Measurements from ENCODE around the gene COX7A2L. TPM values are rescaled to one million over a fixed set of nuclear protein-coding genes. Genes with fewer than 3 reads are reported as not detected.

The COX7A2L gene
- total and polyA plus RNA-seq, 9 of the 15 experiments (the other 6 are each of a cell fraction or from before 2014, with no cell fraction given) = 118 to 481 (median 163) TPM

- Histone ChIP-seq H3K9me3 (replicated peaks; ENCODE audit: control insufficient read depth, insufficient read depth, low read depth, low read length) (no peaks in the 10 kb centered on the region), H3K36me3 (ENCODE audit: control insufficient read depth, insufficient read depth, low read length) (no peaks in the 10 kb centered on the region), H4K20me1 (replicated peaks; ENCODE audit: control insufficient read depth, insufficient read depth, low read length) (no peaks in the 10 kb centered on the region), H3K27ac (ENCODE audit: extremely low read depth, low read depth, low read length) (no peak overlapping the region), H3K4me3 (no peak overlapping the region), H3K4me2 (ENCODE audit: insufficient read depth, low read length) (no peak overlapping the region), H3K27me3 (ENCODE audit: control insufficient read depth in 2 of 2, insufficient read depth in 2 of 2, low read length in 2 of 2) (peaks cover 3 to 19% of the 10 kb centered on the region in 2 experiments; a peak in 4 of 5 replicates), H3K4me1 (replicated peaks in 1 of 2; ENCODE audit: control insufficient read depth in 2 of 2, insufficient read depth in 2 of 2, low read length in 2 of 2) (no peaks in the 10 kb centered on the region), H3K79me2 (ENCODE audit: control insufficient read depth, insufficient read depth, low read length) (no peaks in the 10 kb centered on the region), H3K9me1 (ENCODE audit: control insufficient read depth, insufficient read depth, low read length) (no peaks in the 10 kb centered on the region), H3K9ac (ENCODE audit: insufficient read depth in 1 of 2, low read depth in 2 of 2, low read length in 2 of 2) (no peak overlapping the region), H2AFZ (ENCODE audit: low read depth, low read length) (no peak overlapping the region)
- in situ Hi-C loops (cut with MboI) = no loop called here
- POLR2A ChIA-PET = interaction anchor here (0.7 kb wide), 1 partner anchor 492 kb away, joined by 4 read pairs; no protein-coding TSS in a partner anchor
- intact Hi-C loops (cut with micrococcal nuclease) = no loop called here
- ATAC-seq = no peak
- DNase-seq (ENCODE audit: extremely low read depth in 1 of 4, low spot score in 3 of 4) = no peak
- BruUV-seq (replicated peaks) = no TSS peak
- CTCF ChIA-PET (ENCODE audit: low intra/inter-chr PET ratio) = no interaction called here
- 18% methylated on average over 3 of the region's 3 CpGs for WGBS (ENCODE audit: insufficient coverage, low coverage, missing lambda C conversion rate)
- no peak for FAIRE-seq
- TF ChIP-seq ESRRA (IDR thresholded peaks at IDR 0.05; ENCODE audit: borderline replicate concordance, low read depth) (no peak), ARID1B (IDR thresholded peaks at IDR 0.05) (no peak), FOXP4 (CRISPR knock-in tag; IDR thresholded peaks at IDR 0.05; ENCODE audit: borderline replicate concordance) (no peak), NCOR1 (IDR thresholded peaks at IDR 0.05) (no peak), GABPB2 (CRISPR knock-in tag; conservative IDR thresholded peaks at IDR 0.05) (no peak), ZBTB7A (IDR thresholded peaks at IDR 0.05; ENCODE audit: borderline replicate concordance, control insufficient read depth, low read depth, low read length) (no peak), CUX1 (CRISPR knock-in tag; IDR thresholded peaks at IDR 0.05) (no peak)
- TF ChIP-seq, protein P1, sequence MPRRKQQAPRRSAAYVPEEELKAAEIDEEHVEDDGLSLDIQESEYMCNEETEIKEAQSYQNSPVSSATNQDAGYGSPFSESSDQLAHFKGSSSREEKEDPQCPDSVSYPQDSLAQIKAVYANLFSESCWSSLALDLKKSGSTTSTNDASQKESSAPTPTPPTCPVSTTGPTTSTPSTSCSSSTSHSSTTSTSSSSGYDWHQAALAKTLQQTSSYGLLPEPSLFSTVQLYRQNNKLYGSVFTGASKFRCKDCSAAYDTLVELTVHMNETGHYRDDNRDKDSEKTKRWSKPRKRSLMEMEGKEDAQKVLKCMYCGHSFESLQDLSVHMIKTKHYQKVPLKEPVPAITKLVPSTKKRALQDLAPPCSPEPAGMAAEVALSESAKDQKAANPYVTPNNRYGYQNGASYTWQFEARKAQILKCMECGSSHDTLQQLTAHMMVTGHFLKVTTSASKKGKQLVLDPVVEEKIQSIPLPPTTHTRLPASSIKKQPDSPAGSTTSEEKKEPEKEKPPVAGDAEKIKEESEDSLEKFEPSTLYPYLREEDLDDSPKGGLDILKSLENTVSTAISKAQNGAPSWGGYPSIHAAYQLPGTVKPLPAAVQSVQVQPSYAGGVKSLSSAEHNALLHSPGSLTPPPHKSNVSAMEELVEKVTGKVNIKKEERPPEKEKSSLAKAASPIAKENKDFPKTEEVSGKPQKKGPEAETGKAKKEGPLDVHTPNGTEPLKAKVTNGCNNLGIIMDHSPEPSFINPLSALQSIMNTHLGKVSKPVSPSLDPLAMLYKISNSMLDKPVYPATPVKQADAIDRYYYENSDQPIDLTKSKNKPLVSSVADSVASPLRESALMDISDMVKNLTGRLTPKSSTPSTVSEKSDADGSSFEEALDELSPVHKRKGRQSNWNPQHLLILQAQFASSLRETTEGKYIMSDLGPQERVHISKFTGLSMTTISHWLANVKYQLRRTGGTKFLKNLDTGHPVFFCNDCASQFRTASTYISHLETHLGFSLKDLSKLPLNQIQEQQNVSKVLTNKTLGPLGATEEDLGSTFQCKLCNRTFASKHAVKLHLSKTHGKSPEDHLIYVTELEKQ (CRISPR knock-in tag; IDR thresholded peaks at IDR 0.05) = no peak
Observed at GRCh38 chr2:42372474-42373200, 11.6 kb upstream of the COX7A2L start.
